Mesendoderm (in vitro differentiated cells): ENCODE measurements around the gene POMGNT1.

Experiments used
- DNase-seq: peaks from one replicate; pipeline ENCODE4 v3.0.0; 2013
- H2AK5ac ChIP-seq: 2 replicates; pipeline ENCODE4 v1.6.1; 2013; ENCODE audit warnings: low read length, inconsistent platforms
- H2BK120ac ChIP-seq: 2 replicates; pipeline ENCODE4 v1.6.1; 2013; ENCODE audit warnings: low read depth, mild to moderate bottlenecking, low read length, moderate library complexity, mixed read lengths
- H2BK15ac ChIP-seq: replicated peaks from 2 replicates; pipeline ENCODE4 v1.6.1; 2013; ENCODE audit warnings: low read depth, mild to moderate bottlenecking, moderate library complexity
- H2BK5ac ChIP-seq: 2 replicates; pipeline ENCODE4 v1.6.1; 2013; ENCODE audit warnings: low read length, inconsistent platforms
- H3K18ac ChIP-seq: 2 replicates; pipeline ENCODE4 v1.6.1; 2013; ENCODE audit warnings: mild to moderate bottlenecking, low read length, mixed read lengths
- H3K23ac ChIP-seq: one replicate; pipeline ENCODE4 v1.6.1; 2013; ENCODE audit warnings: low read length
- H3K27ac ChIP-seq: 2 replicates; pipeline ENCODE4 v1.5.1; 2013; ENCODE audit warnings: low read depth, mild to moderate bottlenecking, inconsistent platforms, low read length, moderate library complexity
- H3K27me3 ChIP-seq: 2 replicates; pipeline ENCODE4 v1.6.1; 2013; ENCODE audit warnings: low read length, control low read depth, mild to moderate bottlenecking, inconsistent platforms; ENCODE audit not compliant: insufficient read depth, poor library complexity
- H3K36me3 ChIP-seq: 2 replicates; pipeline ENCODE4 v1.6.1; 2013; ENCODE audit warnings: low read length, inconsistent platforms; ENCODE audit not compliant: control insufficient read depth, insufficient read depth
- H3K4ac ChIP-seq: one replicate; pipeline ENCODE4 v1.6.1; 2013; ENCODE audit warnings: low read depth, mild to moderate bottlenecking, low read length, moderate library complexity
- H3K4me1 ChIP-seq: 2 replicates; pipeline ENCODE4 v1.6.1; 2013; ENCODE audit warnings: low read depth, low read length, inconsistent platforms; ENCODE audit not compliant: control insufficient read depth
- H3K4me2 ChIP-seq: 2 replicates; pipeline ENCODE4 v1.6.1; 2013; ENCODE audit warnings: low read length
- H3K4me3 ChIP-seq: 2 replicates; pipeline ENCODE4 v1.5.1; 2013; ENCODE audit warnings: mild to moderate bottlenecking, low read length
- H3K56ac ChIP-seq: one replicate; pipeline ENCODE4 v1.6.1; 2013; ENCODE audit warnings: low read length
- H3K79me1 ChIP-seq: 2 replicates; pipeline ENCODE4 v1.6.1; 2013; ENCODE audit warnings: low read length, inconsistent platforms
- H3K79me2 ChIP-seq: 2 replicates; pipeline ENCODE4 v1.6.1; 2013; ENCODE audit warnings: mild to moderate bottlenecking, low read length; ENCODE audit not compliant: control insufficient read depth, insufficient read depth
- H3K9ac ChIP-seq: 2 replicates; pipeline ENCODE4 v1.6.1; 2013; ENCODE audit warnings: low read length, inconsistent platforms
- H4K5ac ChIP-seq: one replicate; pipeline ENCODE4 v1.6.1; 2013; ENCODE audit warnings: low read length
- H4K8ac ChIP-seq: one replicate; pipeline ENCODE4 v1.6.1; 2013; ENCODE audit warnings: low read depth, mild to moderate bottlenecking, control low read depth, low read length, moderate library complexity
- WGBS: extraction: QIAGEN DNeasy Blood & Tissue Kit; methylation state at CpG from one replicate; pipeline ENCODE4 v1.1.7; 2013; ENCODE audit warnings: low lambda C conversion rate, missing lambda C conversion rate; ENCODE audit not compliant: insufficient coverage; ENCODE audit errors: extremely low coverage; 5-methylcytosine and 5-hydroxymethylcytosine counted together

Gene POMGNT1

GRCh38 chr1:46179138-46180081 is 18.8 kb downstream of the POMGNT1 start:
- Histone ChIP-seq H2BK15ac (no peak overlapping the region), H4K8ac (no peak overlapping the region), H2AK5ac (no peak overlapping the region), H3K4ac (no peak overlapping the region), H3K4me1 (peaks cover 7% of the 10 kb centered on the region), H3K9ac (no peak overlapping the region), H3K56ac (no peak overlapping the region), H2BK120ac (no peak overlapping the region), H3K23ac (no peak overlapping the region), H4K5ac (no peak overlapping the region), H3K79me2 (no peaks in the 10 kb centered on the region), H3K36me3 (no peaks in the 10 kb centered on the region), H3K79me1 (no peaks in the 10 kb centered on the region), H3K27ac (no peak overlapping the region), H3K4me2 (no peak overlapping the region), H3K18ac (no peak overlapping the region), H2BK5ac (no peak overlapping the region), H3K27me3 (no peaks in the 10 kb centered on the region), H3K4me3 (no peak overlapping the region)
- DNase-seq = peak; percentile 92
- 100% methylated on average over 1 of the region's 10 CpGs for WGBS

- WGBS = no CpG with 5 or more reads among the region's 13 CpGs
- no peaks in the 10 kb centered on the region for H3K79me1 ChIP-seq
These were observed 21.9 kb downstream of the POMGNT1 start, which contains the start of gene P3R3URF for GRCh38 chr1:46176211-46176865. Gene P3R3URF, minus strand, starts transcription at chr1:46176488. Its CDS starts 17 bp downstream, at chr1:46176471.

GRCh38 chr1:46175243-46175642 is 23.0 kb downstream of the POMGNT1 start:
- Histone ChIP-seq H4K8ac (no peak overlapping the region), H2BK5ac (no peak overlapping the region), H3K27me3 (no peaks in the 10 kb centered on the region), H3K27ac (no peak overlapping the region), H3K4me2 (no peak overlapping the region), H3K79me2 (no peaks in the 10 kb centered on the region), H3K79me1 (no peaks in the 10 kb centered on the region), H3K4me3 (no peak overlapping the region), H2AK5ac (no peak overlapping the region), H3K9ac (no peak overlapping the region), H2BK15ac (no peak overlapping the region), H3K18ac (peak overlapping the region; percentile 9), H3K56ac (no peak overlapping the region), H4K5ac (no peak overlapping the region), H3K4me1 (peaks cover 13% of the 10 kb centered on the region), H3K36me3 (no peaks in the 10 kb centered on the region), H2BK120ac (no peak overlapping the region), H3K4ac (no peak overlapping the region), H3K23ac (no peak overlapping the region)
- peak; percentile 49 for DNase-seq
- no CpG with 5 or more reads among the region's 3 CpGs for WGBS

More at GRCh38 chr1:46176211-46176865, 21.9 kb downstream of the POMGNT1 start, which contains the start of gene P3R3URF:
- H3K36me3 ChIP-seq = no peaks in the 10 kb centered on the region
- no peak within 1 kb of the TSS for H3K23ac ChIP-seq
- H2BK120ac ChIP-seq = no peak within 1 kb of the TSS
- no peaks in the 10 kb centered on the region for H3K27me3 ChIP-seq
- H3K4me1 ChIP-seq = peaks cover 13% of the 10 kb centered on the region
- no peak within 1 kb of the TSS for H3K4me2 ChIP-seq
- H3K27ac ChIP-seq = no peak within 1 kb of the TSS
- peak within 1 kb of the TSS; percentile 9 for H3K18ac ChIP-seq
- H3K79me2 ChIP-seq = no peaks in the 10 kb centered on the region
- H2AK5ac ChIP-seq = no peak within 1 kb of the TSS
- DNase-seq = no peak
- H3K4ac ChIP-seq = no peak within 1 kb of the TSS
- no peak within 1 kb of the TSS for H2BK15ac ChIP-seq
- no peak within 1 kb of the TSS for H3K9ac ChIP-seq
- no peak within 1 kb of the TSS for H2BK5ac ChIP-seq
- no peak within 1 kb of the TSS for H3K4me3 ChIP-seq
- no peak within 1 kb of the TSS for H4K8ac ChIP-seq
- no peak within 1 kb of the TSS for H4K5ac ChIP-seq
- H3K56ac ChIP-seq = no peak within 1 kb of the TSS

GRCh38 chr1:46174448-46175231 is 23.6 kb downstream of the POMGNT1 start, which contains the start of gene TSPAN1:
Gene TSPAN1, plus strand, starts transcription at chr1:46175087. Its CDS starts 6,021 bp downstream, at chr1:46181108.
- Histone ChIP-seq H4K5ac (no peak within 1 kb of the TSS), H3K36me3 (no peaks in the 10 kb centered on the region), H4K8ac (no peak within 1 kb of the TSS), H3K23ac (no peak within 1 kb of the TSS), H3K18ac (peak within 1 kb of the TSS; percentile 9), H3K4me3 (no peak within 1 kb of the TSS), H2BK15ac (no peak within 1 kb of the TSS), H3K4ac (no peak within 1 kb of the TSS), H2BK120ac (no peak within 1 kb of the TSS), H3K4me1 (peaks cover 13% of the 10 kb centered on the region), H3K27me3 (no peaks in the 10 kb centered on the region), H2AK5ac (no peak within 1 kb of the TSS), H3K27ac (no peak within 1 kb of the TSS), H3K4me2 (no peak within 1 kb of the TSS), H2BK5ac (no peak within 1 kb of the TSS), H3K56ac (peak within 1 kb of the TSS; percentile 52), H3K79me2 (no peaks in the 10 kb centered on the region), H3K79me1 (no peaks in the 10 kb centered on the region), H3K9ac (no peak within 1 kb of the TSS)
- WGBS = no CpG with 5 or more reads among the region's 11 CpGs
- peak; percentile 43 for DNase-seq

GRCh38 chr1:46173361-46173856 is 24.8 kb downstream of the POMGNT1 start:
- Histone ChIP-seq H3K9ac (no peak overlapping the region), H4K5ac (no peak overlapping the region), H3K4me2 (no peak overlapping the region), H3K27me3 (no peaks in the 10 kb centered on the region), H3K4me3 (no peak overlapping the region), H2BK5ac (no peak overlapping the region), H3K4ac (no peak overlapping the region), H3K79me1 (no peaks in the 10 kb centered on the region), H2BK120ac (no peak overlapping the region), H3K23ac (no peak overlapping the region), H2AK5ac (no peak overlapping the region), H3K27ac (no peak overlapping the region), H3K4me1 (peaks cover 13% of the 10 kb centered on the region), H3K79me2 (no peaks in the 10 kb centered on the region), H3K56ac (peak overlapping the region; percentile 19), H3K18ac (no peak overlapping the region), H2BK15ac (no peak overlapping the region), H3K36me3 (no peaks in the 10 kb centered on the region), H4K8ac (no peak overlapping the region)
- WGBS = no CpG with 5 or more reads among the region's 4 CpGs
- peak; percentile 75 for DNase-seq
